ENCODE data around the gene SPEM1. TPM values are rescaled to one million over a fixed set of nuclear protein-coding genes. Genes with fewer than 3 reads are reported as not detected.

The SPEM1 gene
- total RNA-seq, 1 donor from 2014 or later = not detected

DNA sequence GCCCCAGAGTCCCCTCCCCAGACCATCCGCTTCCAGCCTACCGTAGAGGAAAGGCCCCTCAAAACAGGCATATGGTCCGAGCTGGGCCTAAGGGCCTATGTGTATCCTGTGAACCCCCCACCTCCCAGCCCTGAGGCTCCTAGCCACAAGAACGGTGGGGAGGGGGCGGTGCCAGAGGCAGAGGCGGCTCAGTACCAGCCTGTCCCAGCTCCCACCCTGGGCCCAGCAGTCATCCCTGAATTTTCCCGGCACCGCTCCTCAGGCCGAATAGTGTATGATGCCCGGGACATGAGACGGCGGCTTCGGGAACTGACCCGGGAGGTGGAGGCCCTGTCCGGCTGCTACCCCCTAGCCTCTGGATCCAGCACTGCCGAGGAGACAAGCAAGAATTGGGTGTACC, 1.1 kb downstream of the SPEM1 start:
- no peak for ATAC-seq

DNA sequence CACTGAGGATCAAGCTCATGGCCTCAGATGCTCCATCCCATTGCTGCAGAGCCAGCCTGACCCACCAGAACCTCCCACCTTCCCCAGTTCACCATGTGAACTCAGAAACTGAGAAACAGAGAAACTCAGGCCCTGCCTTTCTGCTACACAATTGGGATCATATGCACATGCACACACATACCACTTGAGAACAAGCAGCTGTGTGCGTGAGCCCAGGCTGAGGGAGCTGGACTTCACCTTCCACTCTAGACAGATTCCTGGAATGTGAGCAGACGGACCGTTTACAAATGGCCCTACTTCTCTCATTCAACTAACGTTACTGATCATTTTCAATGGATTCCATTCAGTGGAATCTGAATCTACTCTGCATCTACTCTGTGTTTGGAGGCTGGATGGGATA, 3.6 kb downstream of the SPEM1 start:
- ATAC-seq = no peak

DNA sequence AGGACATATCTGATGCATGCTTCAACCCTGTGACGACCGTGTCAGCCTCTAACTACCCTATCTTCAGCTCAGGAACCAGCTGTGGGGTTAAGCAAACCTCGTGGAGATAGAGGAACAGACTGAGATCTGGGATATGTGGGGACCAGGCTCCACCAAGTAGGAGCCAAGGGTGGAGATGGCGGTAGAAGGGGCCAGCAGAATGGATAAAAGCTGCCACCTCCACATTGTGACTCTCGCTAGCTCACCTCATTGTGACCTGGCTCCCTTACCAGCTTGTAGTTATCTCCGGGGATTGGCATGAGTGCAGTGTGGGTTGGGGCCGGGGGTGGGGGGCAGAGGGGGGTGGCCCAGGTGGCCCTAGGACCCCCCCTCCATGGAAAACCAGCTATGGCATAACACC, 5.2 kb downstream of the SPEM1 start, which contains the start of gene SPEM2:
SPEM2 (plus strand) TSS at position 301 of the 400 bp plus-strand sequence; CDS start at position 374, 73 bp downstream.
- no peak for ATAC-seq

DNA sequence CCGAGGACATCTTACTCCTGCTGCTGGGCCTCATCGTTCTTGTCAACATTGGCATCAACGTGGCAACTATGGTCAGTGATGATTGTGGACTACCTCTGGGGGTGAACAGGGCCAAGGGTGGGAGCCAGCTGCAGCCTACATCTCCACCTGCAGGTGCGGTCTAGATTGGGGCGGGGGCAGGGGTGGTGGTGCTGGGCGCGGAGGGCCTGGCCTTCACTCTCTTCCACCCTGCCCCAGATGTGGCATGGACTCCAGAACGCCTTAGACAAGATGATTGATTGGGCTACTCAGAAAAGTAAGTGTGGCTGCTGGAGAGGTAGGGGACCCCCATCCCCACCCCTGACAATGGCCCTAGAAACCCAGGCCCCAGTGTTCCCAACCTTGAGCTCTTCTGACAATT, 5.6 kb downstream of the SPEM1 start:
- no peak for ATAC-seq

DNA sequence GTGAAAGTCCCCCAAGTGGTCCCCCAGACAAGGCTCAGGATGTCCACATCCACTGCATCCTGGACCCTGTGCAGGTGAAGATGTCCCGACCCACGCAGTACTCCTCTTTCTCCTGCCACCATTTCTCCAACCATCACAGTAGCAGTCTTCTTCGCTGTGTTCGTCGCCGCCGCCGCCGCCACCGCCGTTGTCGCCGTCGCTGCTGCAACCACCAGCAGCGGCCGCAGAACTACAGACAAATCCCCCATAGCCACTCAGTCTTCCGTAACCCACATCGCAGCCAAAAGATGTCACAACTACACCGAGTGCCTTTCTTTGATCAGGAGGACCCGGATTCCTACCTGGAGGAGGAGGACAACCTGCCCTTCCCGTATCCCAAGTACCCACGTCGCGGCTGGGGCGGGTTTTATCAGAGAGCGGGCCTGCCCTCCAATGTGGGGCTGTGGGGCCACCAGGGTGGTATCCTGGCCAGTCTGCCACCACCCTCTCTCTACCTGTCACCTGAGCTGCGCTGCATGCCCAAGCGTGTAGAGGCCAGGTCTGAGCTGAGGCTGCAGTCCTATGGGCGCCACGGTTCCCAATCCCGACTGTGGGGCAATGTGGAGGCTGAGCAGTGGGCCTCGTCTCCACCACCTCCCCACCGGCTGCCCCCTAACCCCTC, 6.2 kb downstream of the SPEM1 start:
- no peak for ATAC-seq

DNA sequence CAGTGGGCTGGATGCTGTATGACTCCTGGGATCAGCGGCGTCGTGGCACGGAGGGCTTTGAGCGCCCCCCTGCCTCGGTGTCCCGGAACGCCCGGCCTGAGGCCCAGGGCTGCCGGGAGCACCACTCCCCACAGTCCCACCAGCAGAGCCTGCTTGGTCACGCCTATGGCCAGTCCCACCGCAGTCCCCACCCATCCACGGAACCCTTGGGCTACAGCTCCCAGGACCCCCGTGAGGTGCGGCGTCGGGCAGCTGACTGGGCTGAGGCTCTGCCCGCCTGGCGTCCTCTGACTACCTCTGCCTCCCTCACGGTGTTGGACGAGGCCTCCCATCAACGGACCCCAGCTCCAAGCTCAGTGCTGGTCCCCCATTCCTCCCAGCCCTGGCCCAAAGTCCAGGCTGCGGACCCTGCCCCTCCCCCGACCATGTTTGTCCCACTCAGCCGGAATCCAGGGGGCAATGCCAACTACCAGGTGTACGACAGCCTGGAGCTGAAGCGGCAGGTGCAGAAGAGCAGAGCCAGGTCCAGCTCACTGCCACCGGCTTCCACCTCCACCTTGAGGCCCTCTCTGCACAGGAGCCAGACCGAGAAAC, 6.9 kb downstream of the SPEM1 start:
- peak; percentile 11 for ATAC-seq

DNA sequence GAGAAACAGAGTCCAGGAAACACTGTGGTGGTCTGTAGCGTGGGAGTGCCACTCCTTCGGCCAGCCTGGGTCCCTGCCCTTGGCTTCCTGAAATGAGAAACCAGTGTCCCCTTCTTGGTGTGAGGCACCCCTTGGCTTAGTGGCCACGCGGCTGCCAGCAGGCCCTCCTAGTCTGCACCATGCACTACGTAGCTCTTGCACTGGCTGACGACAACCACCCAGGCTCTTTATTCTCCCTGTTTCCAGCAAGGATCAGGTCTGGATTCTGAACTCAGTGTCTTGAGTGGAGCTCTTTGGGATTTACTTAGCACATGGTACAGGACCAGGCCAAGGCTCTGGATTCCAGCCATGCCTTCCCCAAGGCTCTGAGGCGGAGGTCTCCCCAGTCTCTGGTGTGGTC, 7.4 kb downstream of the SPEM1 start:
- ATAC-seq = no peak

DNA sequence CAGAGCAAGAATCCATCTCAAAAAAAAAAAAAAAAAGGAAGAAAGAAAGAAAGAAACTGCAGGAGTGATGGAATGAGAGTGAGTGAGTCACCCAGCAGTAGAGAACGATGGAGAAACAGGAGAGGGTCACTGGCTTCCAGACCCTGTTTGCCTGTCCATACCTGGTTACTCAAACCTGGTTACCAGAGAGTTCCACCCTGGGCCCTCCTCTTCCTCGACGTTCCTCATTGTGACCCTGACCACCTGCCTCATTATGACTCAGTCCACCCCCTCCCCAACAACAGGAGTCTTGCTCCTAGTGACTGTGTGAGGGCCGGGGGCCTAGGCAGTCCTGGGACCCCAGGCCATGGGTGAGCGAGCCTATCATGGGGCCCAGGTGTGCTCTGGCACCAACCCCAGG, 8.4 kb downstream of the SPEM1 start, which contains the start of gene SPEM3:
SPEM3 (plus strand) TSS at position 301 of the 400 bp plus-strand sequence; CDS start at position 347, 46 bp downstream.
- ATAC-seq = no peak

DNA sequence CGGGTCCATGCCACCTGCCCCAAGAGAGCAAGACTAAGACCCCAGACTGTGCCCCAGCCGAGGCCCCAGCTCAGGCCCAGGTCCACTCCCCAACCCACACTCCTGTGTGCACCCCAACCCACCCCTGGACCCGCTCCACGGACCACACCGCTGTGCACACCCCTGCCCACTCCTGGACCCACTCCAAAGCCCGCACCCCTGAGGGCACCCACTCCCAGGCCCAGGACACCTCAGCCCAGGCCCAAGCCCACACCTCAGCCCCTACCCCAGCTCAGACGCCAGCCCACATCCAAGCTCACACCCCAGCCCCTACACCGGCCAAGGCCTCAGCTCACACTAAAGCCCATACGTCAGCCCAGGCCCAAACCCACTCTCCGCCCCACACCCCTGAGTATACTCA, 9.6 kb downstream of the SPEM1 start:
- ATAC-seq = peak; percentile 5

DNA sequence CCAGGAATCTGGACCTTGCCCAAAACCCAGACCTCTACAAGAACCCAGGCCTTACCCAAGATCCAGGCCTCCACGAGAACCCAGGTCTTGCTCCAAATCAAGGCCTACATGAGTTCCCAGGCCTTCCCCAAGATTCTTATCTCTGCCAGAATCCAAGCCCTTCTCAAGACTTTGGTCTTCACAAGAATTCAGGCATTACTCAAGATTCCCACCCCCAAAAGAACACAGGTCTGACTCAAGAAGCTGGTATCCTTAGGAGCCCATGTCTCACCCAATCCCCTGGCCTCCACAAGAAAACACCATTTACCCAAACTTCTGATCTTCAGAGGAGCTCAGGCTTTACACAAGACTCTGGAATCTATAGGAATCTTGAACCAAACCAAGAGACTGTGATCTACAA, 11.1 kb downstream of the SPEM1 start:
- ATAC-seq = no peak

DNA sequence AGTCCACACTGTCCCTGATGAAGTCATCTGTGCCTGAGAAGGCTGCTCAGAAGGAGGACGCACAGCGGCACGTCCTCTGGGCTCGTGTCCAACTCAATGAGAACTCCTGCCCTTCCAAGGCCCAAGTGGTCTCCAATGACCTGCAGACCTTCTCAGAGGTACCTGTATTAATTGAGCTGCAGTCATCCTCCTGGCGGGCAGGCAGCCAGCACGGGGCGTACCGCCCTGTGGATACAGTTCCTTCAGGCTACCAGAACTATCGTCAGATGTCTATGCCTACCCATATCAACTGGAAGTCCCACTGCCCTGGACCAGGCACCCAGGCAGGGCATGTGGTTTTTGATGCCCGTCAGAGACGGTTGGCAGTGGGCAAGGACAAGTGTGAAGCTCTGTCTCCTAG, 12.2 kb downstream of the SPEM1 start:
- ATAC-seq = no peak

DNA sequence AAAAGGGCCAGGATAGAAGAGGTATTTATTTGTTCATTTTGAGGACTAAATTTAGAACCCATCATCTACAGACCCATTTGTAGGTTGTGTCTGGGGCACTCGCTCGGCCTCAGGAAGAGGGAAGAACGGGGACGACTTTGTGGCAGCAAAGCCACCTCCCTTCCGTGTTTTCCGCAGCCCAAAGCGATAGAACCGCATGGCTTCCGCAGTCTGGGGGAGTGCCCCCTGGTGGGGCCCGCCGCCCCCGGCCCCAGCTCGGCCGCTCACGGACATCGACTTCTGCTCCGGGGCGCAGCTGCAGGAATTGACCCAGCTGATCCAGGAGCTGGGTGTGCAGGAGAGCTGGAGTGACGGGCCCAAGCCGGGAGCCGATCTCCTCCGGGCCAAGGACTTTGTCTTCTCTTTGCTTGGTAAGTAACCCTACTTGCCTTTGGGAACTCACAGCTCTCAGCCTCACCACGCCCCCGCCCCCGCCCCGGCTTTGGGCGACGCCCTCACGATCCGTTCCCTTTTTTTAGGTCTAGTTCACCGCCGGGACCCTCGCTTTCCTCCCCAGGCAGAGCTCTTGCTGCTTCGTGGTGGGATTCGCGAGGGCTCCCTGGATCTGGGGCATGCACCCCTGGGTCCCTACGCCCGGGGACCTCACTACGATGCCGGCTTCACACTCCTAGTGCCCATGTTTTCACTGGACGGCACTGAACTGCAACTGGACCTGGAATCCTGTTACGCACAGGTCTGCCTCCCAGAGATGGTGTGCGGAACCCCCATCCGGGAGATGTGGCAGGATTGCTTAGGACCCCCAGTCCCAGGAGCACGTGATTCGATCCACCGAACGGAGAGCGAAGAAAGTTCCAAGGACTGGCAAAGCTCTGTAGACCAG, 15.8 kb downstream of the SPEM1 start:
- ATAC-seq = peak; percentile 32

DNA sequence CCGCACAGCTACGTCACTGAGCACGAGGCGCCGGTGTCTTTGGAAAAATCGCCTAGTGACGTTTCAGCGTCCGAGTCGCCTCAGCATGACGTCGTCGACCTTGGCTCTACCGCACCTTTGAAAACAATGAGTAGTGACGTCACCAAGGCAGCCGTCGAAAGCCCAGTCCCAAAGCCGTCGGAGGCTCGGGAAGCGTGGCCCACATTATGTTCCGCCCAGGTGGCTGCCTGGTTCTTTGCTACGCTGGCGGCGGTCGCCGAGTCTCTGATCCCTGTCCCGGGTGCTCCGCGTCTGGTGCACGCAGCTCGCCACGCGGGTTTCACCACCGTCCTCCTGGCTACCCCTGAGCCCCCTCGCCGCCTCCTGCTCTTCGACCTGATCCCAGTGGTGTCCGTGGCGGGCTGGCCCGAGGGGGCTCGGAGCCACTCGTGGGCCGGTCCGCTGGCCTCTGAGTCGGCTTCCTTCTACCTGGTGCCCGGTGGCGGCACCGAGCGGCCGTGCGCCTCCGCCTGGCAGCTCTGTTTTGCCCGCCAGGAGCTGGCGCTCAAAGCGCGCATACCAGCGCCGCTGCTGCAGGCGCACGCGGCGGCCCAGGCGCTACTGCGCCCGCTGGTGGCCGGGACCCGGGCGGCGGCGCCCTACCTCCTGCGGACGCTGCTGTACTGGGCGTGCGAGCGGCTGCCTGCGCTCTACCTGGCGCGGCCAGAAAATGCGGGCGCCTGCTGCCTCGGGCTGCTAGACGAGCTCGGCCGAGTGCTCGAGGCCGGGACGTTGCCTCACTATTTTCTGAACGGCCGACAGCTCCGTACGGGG, 16.6 kb downstream of the SPEM1 start:
- peak; percentile 73 for ATAC-seq

DNA sequence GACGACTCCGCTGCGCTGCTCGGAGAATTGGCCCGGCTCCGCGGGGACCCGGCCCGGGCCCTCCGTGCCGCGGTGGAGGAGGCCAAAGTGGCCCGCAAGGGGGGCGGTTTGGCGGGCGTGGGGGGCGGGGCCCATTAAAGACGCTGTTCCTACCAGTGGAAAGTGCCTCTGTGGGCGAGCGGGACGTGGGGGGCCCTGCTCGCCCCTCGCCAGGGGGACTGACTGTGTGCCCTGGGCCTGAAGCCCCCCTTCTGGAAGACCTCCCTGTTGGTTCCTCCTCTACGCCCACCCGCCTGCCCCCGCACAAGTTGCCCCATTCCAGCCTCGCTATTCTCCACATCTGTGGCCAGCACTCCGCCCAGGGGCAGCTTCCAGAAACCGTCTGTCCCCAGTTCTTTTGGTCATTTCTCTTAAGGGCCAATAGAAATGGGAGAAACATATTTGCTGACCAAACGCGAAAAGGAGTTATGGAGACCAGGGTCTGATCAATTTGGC, 17.3 kb downstream of the SPEM1 start:
- no peak for ATAC-seq

DNA sequence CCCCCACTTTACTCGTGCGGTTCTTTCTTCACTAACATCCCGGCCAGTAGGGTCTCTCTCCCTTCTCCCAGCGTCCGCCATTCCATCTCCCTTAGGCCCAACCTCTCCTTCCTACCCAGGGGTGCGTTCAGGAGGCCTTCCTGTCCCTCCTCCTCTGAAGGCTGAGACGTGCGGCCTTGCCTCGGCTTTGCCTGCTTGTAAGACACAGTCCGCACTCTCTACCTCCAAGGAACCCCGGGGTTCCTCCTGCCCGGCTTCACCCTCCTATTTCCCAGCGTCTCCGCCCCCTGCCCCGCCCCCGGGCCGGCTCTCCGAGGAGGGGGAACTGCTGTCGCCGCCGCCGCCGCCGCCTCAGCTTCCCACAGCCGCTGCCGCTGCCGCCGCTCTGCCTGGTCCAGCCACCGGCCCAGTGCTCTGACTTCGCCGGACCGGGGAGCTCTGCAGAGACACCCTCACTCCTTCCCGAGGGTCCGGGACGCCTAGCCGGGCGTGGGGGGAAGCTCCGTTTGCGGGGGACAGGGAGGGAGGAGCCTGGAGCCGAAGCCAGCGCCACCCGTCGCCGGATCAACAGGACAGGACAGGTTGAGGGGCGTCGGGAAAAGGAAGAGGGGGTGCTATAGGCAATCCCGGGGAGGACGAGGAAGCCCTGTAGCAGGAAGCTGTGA, 18.0 kb downstream of the SPEM1 start:
- ATAC-seq = peak; percentile 3

DNA sequence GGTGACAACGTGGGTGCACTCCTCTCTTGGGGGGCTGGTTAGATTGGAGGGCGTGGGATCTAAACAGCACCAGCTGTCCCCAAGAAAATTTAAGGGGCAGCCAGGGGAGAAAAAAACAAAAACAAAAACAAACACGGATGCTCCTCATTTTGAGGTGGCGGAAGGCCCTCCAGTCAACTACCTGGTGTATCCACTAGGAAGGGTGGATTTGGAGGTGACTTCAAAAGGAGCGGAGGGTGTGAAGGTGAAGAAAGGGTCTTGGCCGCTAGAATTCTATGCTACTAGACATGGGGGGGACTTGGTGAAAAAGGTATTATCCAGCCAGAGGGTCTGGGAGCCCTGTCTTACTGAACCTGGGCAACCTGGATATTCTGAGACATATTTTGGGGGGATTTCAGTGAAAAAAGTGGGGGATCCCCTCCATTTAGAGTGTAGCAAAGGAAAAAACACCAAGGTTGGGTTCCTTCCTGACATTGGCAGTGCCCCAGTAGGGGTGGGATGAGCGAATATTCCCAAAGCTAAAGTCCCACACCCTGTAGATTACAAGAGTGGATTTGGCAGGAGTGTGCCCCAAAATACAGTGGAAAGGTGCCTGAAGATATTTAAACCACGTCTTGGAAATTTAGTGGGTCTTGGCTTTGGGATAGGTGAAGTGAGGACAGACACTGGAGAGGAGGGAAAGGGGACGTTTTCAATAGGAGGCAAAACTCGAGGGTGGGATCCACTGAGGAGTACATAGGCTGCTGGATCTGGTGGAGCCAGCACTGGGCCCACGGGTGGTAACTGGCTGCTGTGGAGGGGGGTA, 18.7 kb downstream of the SPEM1 start:
- ATAC-seq = no peak

DNA sequence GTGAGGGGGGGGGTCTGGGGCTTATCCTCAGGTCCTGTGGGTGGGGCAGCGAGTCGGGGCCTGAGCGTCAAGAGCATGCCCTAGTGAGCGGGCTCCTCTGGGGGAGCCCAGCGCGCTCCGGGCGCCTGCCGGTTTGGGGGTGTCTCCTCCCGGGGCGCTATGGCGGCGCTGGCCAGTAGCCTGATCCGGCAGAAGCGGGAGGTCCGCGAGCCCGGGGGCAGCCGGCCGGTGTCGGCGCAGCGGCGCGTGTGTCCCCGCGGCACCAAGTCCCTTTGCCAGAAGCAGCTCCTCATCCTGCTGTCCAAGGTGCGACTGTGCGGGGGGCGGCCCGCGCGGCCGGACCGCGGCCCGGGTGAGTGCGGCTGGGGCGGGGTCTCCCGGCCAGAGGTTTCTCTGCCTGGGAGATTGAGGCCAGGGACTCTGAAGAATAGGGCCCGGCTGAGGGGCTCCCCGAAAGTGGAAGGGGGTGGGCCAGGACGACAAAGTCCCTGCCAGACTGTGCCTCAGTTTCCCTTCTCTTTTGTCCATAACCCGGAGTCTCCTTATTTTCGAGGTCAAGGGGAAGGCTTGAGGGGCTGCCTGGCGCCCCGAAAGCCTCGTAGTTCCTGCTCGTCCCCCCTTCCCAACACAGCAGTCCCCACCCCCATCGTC, 19.5 kb downstream of the SPEM1 start, which contains the start of gene FGF11:
FGF11 (plus strand) TSS at position 51 of the 651 bp plus-strand sequence; CDS start at position 160, 109 bp downstream.
- no peak for ATAC-seq

DNA sequence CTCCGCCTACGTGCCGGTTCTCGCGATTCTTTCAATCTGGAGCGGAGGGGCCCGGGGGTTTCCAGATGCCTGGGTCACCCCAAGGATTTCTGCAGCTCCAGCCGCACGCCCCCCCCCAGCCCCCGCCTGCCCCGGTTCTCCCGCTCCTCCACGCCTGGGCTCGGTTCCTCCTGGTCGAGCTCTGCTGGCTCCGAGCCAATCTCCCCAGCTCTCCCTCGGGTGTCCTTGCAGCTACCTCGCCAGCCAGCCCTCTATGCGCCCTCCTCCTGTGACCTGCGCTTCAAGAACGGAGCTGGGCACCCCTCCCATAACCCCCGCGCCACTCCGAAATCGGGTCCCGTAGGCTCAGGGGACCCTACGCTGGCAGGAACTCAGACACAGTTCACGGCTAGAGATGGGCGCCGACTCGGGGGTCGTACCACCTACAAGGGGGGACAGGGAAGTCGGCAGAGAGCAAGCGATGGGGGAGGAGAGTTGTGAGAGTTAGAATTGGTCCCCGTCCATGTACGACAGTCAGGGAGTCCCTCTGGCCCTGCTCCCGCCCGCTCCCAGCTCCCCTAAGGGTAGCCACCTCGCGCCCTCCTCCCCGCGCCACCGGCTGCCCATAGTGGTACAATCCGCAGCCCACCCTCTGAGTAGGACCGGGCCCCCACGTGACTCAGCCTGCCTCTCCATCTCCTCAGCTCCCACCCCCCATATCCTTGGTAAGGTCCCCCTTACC, 20.1 kb downstream of the SPEM1 start:
- ATAC-seq = no peak

DNA sequence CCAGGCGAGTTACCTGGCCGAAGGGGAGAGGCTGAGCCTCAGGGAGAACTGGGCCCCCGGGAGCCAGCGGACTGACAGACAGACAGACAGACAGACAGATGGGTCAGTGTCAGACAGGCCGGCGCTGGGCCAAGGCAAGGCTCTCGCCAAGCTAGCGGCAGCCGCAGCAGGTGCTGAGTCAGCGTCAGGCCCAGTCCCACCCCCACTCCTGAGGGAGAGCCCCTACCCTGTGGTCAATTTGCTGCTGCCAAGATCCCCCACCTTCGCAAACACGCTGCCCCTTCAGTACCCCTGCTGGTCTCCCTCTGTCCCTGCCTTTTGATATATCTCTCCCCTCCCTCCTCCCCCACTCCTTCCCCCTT, 20.7 kb downstream of the SPEM1 start:
- no peak for ATAC-seq

DNA sequence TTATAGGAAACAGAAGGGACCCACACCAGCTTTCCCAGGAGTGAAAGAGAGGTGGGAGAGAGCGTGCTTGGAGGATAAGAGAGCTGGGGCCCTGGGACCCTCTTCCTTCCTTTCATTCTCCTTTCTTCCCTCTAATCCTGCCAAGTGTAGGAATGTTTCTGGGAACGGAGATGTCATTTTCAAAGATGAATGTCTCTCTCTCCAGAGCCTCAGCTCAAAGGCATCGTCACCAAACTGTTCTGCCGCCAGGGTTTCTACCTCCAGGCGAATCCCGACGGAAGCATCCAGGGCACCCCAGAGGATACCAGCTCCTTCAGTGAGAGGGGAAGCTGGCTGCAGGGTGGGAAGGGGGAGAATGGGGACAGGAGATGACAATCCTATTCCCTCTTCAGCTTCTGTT, 21.1 kb downstream of the SPEM1 start:
- ATAC-seq = no peak

All from esophagus mucosa (tissue), 1 donor.